A673 (cell line): Measurements from ENCODE around the gene PAK1IP1. TPM values are rescaled to one million over a fixed set of nuclear protein-coding genes. Genes with fewer than 3 reads are reported as not detected.

Experiments used
- BruUV-seq: library from RNA; stranded (reverse); fragments of 400-500 nt; replicated peaks from 2 replicates; lab custom pipeline; 2021; lab: Mats Ljungman, UMichigan
- CTCF ChIA-PET: fragments of 300-600 bp; sonication (Branson Sonifier 250); formaldehyde crosslinking; loops from one replicate; lab custom pipeline; 2022; ENCODE audit warnings: antibody characterized with exemption; lab: Charles Lee
- POLR2A ChIA-PET: fragments of 300-600 bp; sonication (Branson Sonifier 250); formaldehyde crosslinking; loops from one replicate; lab custom pipeline; 2022; ENCODE audit warnings: antibody characterized with exemption; ENCODE audit not compliant: low non-redundant PET; lab: Charles Lee
- DNase-seq: peaks from one replicate; pipeline ENCODE4 v3.0.0-alpha.2; 2015; ENCODE audit warnings: low spot score
- H3K27ac ChIP-seq: fragments of 200-600 bp; sonication (generic); 2 replicates; pipeline ENCODE4 v1.5.1; 2016; ENCODE audit warnings: mixed run types, low read depth, mild to moderate bottlenecking, mixed read lengths, antibody characterized with exemption, low read length; ENCODE audit not compliant: poor library complexity, severe bottlenecking
- H3K27me3 ChIP-seq: fragments of 200-600 bp; sonication (generic); replicated peaks from 2 replicates; pipeline ENCODE4 v1.6.1; 2017; ENCODE audit warnings: mixed run types, low read depth, mild to moderate bottlenecking, mixed read lengths, antibody characterized with exemption, low read length; ENCODE audit not compliant: insufficient read depth, poor library complexity
- H3K36me3 ChIP-seq: fragments of 200-600 bp; sonication (generic); 2 replicates; pipeline ENCODE4 v1.6.1; 2016; ENCODE audit warnings: mixed run types, mild to moderate bottlenecking, mixed read lengths, antibody characterized with exemption, low read length; ENCODE audit not compliant: insufficient read depth, poor library complexity, severe bottlenecking
- H3K4me1 ChIP-seq: fragments of 200-600 bp; sonication (generic); 2 replicates; pipeline ENCODE4 v1.6.1; 2017; ENCODE audit warnings: mixed run types, mild to moderate bottlenecking, mixed read lengths, antibody characterized with exemption, low read length; ENCODE audit not compliant: insufficient read depth, poor library complexity, severe bottlenecking
- H3K4me3 ChIP-seq: fragments of 200-600 bp; sonication (generic); 2 replicates; pipeline ENCODE4 v1.5.1; 2016; ENCODE audit warnings: low read depth, mixed run types, mild to moderate bottlenecking, mixed read lengths, low read length; ENCODE audit not compliant: poor library complexity, severe bottlenecking
- H3K9me3 ChIP-seq: fragments of 200-600 bp; sonication (generic); 2 replicates; pipeline ENCODE4 v1.6.1; 2016; ENCODE audit warnings: mixed run types, low read depth, mild to moderate bottlenecking, mixed read lengths, antibody characterized with exemption, low read length; ENCODE audit not compliant: poor library complexity, severe bottlenecking
- EZH2 ChIP-seq: fragments of 200-600 bp; sonication (generic); IDR thresholded peaks from 2 replicates; pipeline ENCODE4 v1.6.1; 2017; ENCODE audit warnings: borderline replicate concordance, low read depth, mild to moderate bottlenecking, mixed read lengths, antibody characterized with exemption, low read length; ENCODE audit not compliant: poor library complexity, severe bottlenecking
- intact Hi-C: fragments of 100-400 bp; cut with micrococcal nuclease; formaldehyde crosslinking; loops from one replicate; pipeline ENCODE4 v1.10.0; 2022; ENCODE audit not compliant: unreplicated experiment
- total RNA-seq: library from RNA; stranded (reverse); gene quantifications from 2 replicates; pipeline ENCODE4 v1.2.3, GENCODE V29; 2021
- TF ChIP-seq, protein P1 (sequence below): fragments of 300-800, 200-600 bp; sonication (generic); conservative IDR thresholded peaks from 2 replicates; pipeline ENCODE4 v1.5.1; 2017; ENCODE audit warnings: low read depth, mild to moderate bottlenecking, antibody characterized with exemption, low read length, moderate library complexity, mixed read lengths

Gene PAK1IP1
- total RNA-seq, 1 experiment from 2014 or later: 41.6 TPM

DNA sequence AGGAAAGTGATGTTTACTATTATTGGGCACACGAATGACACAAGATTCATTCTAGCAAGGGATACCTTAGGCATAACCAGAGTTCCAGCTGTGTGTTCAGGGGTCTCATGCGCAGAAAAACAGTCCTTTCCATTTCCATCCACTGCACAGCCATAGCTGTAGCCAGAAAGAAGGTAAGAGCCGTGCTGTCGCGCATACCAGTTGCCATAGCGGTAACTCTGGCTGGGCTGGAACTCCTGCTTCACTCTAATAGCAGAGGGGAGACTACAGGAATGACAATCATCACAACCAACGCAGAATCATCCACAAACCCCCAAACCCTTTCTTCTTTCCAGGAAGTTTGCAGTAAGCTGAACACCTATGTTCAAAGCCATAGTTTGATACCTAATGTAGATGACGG is 7.9 kb upstream of the PAK1IP1 start:
- no peak for DNase-seq
- ChIA-PET POLR2A (no interaction called here), CTCF (no interaction called here)
- intact Hi-C loops: no loop called here
- TF ChIP-seq, protein P1, sequence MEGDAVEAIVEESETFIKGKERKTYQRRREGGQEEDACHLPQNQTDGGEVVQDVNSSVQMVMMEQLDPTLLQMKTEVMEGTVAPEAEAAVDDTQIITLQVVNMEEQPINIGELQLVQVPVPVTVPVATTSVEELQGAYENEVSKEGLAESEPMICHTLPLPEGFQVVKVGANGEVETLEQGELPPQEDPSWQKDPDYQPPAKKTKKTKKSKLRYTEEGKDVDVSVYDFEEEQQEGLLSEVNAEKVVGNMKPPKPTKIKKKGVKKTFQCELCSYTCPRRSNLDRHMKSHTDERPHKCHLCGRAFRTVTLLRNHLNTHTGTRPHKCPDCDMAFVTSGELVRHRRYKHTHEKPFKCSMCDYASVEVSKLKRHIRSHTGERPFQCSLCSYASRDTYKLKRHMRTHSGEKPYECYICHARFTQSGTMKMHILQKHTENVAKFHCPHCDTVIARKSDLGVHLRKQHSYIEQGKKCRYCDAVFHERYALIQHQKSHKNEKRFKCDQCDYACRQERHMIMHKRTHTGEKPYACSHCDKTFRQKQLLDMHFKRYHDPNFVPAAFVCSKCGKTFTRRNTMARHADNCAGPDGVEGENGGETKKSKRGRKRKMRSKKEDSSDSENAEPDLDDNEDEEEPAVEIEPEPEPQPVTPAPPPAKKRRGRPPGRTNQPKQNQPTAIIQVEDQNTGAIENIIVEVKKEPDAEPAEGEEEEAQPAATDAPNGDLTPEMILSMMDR: no peak
- TF ChIP-seq EZH2: no peak
- BruUV-seq: no TSS peak
- no peak overlapping the region for H3K4me3 ChIP-seq
- H3K36me3 ChIP-seq: no peaks in the 10 kb centered on the region
- no peak overlapping the region for H3K27ac ChIP-seq
- H3K4me1 ChIP-seq: no peaks in the 10 kb centered on the region
- H3K27me3 ChIP-seq: peaks cover 47% of the 10 kb centered on the region
- H3K9me3 ChIP-seq: no peaks in the 10 kb centered on the region

DNA sequence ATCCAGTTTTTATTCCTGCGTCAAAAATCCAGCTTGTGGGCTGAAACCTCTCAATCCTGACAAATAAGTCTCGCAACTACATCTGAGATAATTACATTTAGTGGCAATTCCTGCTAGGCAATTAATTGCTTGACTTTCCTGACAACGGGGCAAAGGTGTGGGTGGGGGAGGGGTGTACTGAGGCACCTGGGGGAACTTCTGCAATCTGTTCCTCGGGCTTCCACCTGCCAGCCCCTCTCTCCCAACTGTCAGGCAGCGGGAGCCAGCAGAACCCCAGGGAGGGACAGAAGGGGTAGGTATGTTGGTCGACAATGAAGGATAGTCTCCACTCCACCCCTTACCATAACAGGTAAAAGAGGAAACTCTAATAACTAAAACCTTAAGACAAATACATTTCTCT is 7.2 kb upstream of the PAK1IP1 start:
- Histone ChIP-seq H3K4me3 (no peak overlapping the region), H3K4me1 (no peaks in the 10 kb centered on the region), H3K27ac (no peak overlapping the region), H3K27me3 (peaks cover 47% of the 10 kb centered on the region), H3K36me3 (no peaks in the 10 kb centered on the region), H3K9me3 (no peaks in the 10 kb centered on the region)
- ChIA-PET CTCF (no interaction called here), POLR2A (no interaction called here)
- intact Hi-C loops: no loop called here
- DNase-seq: no peak
- TF ChIP-seq, protein P1: no peak
- TF ChIP-seq EZH2: no peak
- no TSS peak for BruUV-seq

DNA sequence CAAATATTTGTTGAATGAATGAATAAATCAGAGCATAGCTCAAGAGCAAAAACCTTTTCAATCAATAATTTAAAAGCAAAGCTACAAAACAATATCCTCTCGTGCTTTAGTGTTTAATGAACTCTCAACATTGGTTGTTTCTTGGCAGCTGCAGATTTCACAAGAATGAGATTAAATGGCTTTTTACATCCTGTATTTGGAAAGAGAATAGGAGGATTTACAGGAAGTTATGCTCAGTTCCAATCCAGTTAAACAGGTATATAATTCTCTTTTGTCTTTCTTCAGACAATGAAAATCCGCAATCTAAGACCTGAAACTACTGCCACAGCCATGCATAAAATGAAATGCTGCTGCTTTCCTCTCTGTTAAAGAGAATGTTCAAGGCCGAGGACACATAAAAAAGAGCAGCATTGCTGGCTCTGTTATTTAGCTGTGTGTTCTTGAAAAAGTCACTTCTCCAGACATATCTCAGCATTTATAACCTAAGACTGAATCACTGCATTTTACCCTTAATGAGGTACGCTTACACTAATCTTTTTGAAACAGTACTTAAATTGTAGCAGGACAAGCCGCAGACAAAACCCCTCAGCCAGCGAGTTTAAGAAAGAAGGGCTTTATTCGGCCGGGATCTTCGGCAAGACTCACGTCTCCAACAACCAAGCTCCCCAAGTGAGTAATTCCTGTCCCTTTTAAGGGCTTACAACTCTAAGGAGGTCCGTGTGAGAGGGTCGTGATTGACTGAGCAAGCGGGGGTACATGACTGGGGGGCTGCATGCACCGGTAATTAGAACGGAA is 3.9 kb upstream of the PAK1IP1 start:
- intact Hi-C loops: no loop called here
- H3K4me3 ChIP-seq: no peak overlapping the region
- ChIA-PET CTCF (no interaction called here), POLR2A (interaction anchor here (0.9 kb wide), 1 partner anchor 32 kb away, joined by 4 read pairs; the partner anchor contains the start of gene TMEM14C)
- no peak overlapping the region for H3K27ac ChIP-seq
- no peak for DNase-seq
- peaks cover 4% of the 10 kb centered on the region for H3K4me1 ChIP-seq
- H3K27me3 ChIP-seq: peaks cover 29% of the 10 kb centered on the region
- H3K9me3 ChIP-seq: no peaks in the 10 kb centered on the region
- TF ChIP-seq, protein P1: no peak
- TF ChIP-seq EZH2: no peak
- BruUV-seq: no TSS peak
- no peaks in the 10 kb centered on the region for H3K36me3 ChIP-seq
